SH-SY5Y (cell line): ENCODE results near the gene ETFB.

Source experiments
- GATA2 ChIP-seq: IDR thresholded peaks from 2 replicates; pipeline ENCODE4 v1.6.1; 2011; ENCODE audit warnings: mild to moderate bottlenecking, low read depth, low read length
- GATA3 ChIP-seq: IDR thresholded peaks from 2 replicates; pipeline ENCODE4 v1.6.1; 2011; ENCODE audit warnings: low read depth, mild to moderate bottlenecking, low read length, moderate library complexity

The ETFB gene

DNA sequence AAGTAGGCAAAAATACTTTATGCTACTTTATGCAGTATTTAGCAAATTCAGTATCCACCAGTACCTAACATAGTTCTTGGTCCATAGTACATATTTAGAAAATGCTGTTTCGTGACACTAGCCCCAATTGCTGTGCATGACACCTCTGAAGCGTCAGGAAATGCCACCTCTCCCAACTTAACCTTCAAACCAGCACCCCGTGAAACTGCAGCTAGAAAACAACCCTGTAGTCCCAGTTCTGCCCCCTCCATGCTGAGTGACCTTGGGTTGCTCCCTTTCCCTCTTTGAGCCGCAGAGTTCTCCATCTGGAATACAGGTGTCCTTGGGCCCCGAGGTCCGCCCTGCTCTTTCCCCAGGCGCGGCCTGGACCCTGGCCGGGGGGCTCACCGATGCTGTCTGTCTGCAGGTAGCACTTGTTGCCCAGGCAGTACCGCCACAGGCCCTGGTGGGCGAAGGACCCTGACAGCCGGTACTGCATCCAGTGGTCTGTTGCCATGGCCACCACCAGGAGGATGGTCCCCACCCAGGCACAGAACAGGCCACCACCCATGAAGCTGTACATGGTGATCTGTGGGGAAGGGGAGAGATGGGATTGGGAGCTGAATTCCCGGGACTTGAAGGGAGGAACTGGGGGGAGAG is 20.8 kb upstream of the ETFB start:
- no peak for TF ChIP-seq GATA3

DNA sequence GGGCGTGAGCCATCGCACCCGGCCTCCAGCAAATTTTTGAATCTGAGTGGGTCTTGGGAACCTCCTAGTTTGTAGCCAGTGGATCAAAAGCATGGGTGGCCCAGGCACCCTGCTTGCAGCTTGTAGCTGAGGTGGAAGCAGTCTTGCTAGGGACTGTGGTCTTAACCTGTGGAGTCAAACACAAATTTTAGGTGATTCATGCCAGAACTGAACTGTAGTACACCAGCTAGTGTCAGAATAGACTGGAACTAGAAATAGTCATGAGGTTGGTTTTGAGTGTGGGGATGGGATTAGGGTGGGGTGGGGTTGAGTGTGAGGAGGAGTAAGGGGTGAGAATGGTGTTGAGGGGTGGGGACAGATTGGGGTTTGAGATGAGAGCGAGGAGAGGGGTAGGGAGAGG is 15.8 kb upstream of the ETFB start:
- no peak for TF ChIP-seq GATA2
- TF ChIP-seq GATA3, result no peak

GRCh38 chr19:51380379-51380778 is 14.2 kb upstream of the ETFB start:
- TF ChIP-seq GATA2 (no peak), GATA3 (no peak)

DNA sequence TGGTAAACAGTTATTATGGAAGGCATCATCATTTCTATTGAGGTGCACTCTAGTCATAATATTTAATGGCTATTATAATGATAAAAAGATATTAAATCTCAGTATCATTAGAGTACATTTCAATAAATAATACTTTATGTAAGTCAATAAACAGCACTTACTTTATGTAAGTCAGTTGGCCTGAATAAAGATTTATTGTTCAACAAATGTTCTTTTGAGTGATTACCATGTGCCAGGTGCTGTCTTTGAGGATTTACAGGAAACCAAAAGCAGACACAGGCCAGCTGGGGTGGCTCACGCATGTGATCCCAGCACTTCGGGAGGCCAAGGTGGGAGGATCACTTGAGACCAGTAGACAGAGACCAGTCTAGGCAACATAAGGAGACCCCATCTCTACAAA is 11.2 kb upstream of the ETFB start:
- no peak for TF ChIP-seq GATA2
- no peak for TF ChIP-seq GATA3

- TF ChIP-seq GATA3 (no peak), GATA2 (no peak)
Measured at GRCh38 chr19:51375504-51376221, 9.5 kb upstream of the ETFB start.

- TF ChIP-seq GATA2 (no peak), GATA3 (no peak)
Measured at GRCh38 chr19:51372649-51373504, 6.7 kb upstream of the ETFB start, which contains the start of gene NKG7. Gene NKG7, minus strand, starts transcription at chr19:51372654. Its CDS starts 119 bp downstream, at chr19:51372535.

GRCh38 chr19:51372021-51372648 is 5.9 kb upstream of the ETFB start:
- no peak for TF ChIP-seq GATA2
- TF ChIP-seq GATA3, result no peak

- TF ChIP-seq GATA3 (no peak), GATA2 (no peak)
Measured at GRCh38 chr19:51371186-51371690, 5.0 kb upstream of the ETFB start.

DNA sequence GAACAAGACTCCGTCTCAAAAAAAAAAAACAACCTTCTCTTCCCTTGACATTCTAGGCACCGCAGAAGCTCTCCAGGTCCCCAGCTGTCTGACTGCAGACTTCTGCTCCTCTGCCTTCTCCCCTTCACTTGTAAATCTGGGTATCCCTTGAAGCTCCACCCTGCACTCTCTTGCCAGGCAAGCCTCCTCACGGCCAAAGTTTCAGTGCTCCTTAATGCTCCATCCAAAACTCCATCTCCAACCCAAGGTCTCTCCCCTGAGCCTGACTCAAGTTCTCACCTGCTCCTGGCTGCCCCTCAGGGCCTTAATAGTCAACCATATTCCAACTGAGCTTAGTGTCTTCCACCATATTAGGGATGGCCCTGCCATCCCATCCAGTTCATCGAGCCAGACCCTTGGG is 4.0 kb upstream of the ETFB start:
- TF ChIP-seq GATA3, result no peak

- TF ChIP-seq GATA2, result no peak
- TF ChIP-seq GATA3, result no peak
Measured at GRCh38 chr19:51368366-51369282, 2.4 kb upstream of the ETFB start, which contains the start of gene CLDND2. Gene CLDND2, minus strand, starts transcription at chr19:51369003. Its CDS starts 426 bp downstream, at chr19:51368577.

DNA sequence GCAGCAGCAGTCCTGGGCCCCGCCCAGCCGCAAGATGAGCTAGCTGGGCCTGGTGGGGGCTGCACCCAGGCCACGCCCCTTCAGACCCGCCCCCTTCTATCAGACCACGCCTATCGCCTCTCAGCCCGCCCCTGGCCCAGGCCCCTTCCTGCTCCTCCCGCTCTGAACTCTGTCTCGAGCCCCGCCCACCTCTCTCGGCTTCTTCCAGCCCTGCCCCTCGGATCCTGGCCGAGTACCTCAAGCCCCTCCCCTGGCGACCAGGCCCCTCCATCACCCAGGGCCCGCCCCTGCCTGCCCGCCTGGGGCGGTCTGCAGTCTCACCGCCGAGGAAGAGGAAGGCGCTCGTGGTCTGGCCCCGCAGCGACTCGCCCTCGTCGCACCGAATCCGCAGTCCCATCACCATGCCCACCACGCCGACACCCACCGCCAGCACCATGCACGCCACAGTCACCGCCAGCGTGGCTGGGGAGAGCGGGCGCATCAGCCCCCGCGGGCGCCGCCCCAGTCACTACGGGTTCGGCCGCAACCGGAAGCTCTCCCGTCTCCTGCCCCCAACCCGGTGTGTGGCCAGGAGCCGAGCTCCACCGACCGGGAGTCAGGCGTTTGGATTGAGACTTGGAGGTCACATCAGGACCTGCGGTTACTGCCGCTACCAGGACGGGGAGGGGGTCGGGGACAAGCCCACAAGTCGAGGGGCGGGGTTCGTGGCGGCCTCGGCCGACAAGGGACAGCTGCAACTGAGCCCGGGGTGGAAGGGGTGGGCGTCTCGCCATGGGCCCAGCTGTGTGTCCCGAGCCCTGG is 1.6 kb upstream of the ETFB start:
- TF ChIP-seq GATA2 (no peak), GATA3 (no peak)

GRCh38 chr19:51367255-51367564 is 1.0 kb upstream of the ETFB start:
- TF ChIP-seq GATA2, result no peak
- TF ChIP-seq GATA3, result no peak
